C4-2B (cell line): ENCODE results near the gene CDKAL1.

ENCODE experiments used
- CTCF ChIP-seq: fragments of 450-650 bp; conservative IDR thresholded peaks from 2 replicates; pipeline ENCODE4 v1.5.1; 2017; ENCODE audit warnings: mild to moderate bottlenecking
- ZFX ChIP-seq: fragments of 450-650 bp; IDR thresholded peaks from 2 replicates; pipeline ENCODE4 v1.6.1; 2017

GRCh38 chr6:20674664-20675063 is 140.4 kb downstream of the CDKAL1 start:
- TF ChIP-seq CTCF (no peak), ZFX (no peak)
